Measurements from ENCODE around the gene THY1. TPM values are rescaled to one million over a fixed set of nuclear protein-coding genes. Genes with fewer than 3 reads are reported as not detected.
"Not testable (repeated sequence)": the region's sequence is repeated elsewhere in the genome, so short reads cannot be mapped to it uniquely, and the experiment has no call there.

THY1 gene
- total and polyA plus RNA-seq, 9 of the 15 experiments (the other 6 are each of a cell fraction or from before 2014, with no cell fraction given): 0.07 to 0.40 (median 0.16) TPM; not detected in 5

DNA sequence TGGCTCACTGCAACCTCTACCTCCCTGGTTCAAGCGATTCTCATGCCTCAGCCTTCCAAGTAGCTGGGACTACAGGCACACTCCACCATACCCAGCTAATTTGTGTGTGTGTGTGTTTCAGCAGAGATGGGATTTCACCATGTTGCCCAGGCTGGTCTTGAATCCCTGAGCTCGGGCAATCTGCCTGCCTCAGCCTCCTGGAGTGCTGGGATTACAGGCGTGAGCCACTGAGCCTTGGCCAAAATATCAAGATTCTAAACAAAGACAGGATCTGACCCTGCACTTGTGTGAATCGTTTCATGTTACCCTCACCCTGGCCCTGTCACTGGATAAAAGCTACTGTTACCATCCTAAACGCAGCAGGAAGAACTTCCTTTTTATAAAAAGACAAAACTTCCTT, 15.6 kb upstream of the THY1 start:
- ATAC-seq (no peak), DNase-seq (ENCODE audit: extremely low read depth in 1 of 4, low spot score in 3 of 4) (no peak), FAIRE-seq (no peak)
- TF ChIP-seq, protein P1, sequence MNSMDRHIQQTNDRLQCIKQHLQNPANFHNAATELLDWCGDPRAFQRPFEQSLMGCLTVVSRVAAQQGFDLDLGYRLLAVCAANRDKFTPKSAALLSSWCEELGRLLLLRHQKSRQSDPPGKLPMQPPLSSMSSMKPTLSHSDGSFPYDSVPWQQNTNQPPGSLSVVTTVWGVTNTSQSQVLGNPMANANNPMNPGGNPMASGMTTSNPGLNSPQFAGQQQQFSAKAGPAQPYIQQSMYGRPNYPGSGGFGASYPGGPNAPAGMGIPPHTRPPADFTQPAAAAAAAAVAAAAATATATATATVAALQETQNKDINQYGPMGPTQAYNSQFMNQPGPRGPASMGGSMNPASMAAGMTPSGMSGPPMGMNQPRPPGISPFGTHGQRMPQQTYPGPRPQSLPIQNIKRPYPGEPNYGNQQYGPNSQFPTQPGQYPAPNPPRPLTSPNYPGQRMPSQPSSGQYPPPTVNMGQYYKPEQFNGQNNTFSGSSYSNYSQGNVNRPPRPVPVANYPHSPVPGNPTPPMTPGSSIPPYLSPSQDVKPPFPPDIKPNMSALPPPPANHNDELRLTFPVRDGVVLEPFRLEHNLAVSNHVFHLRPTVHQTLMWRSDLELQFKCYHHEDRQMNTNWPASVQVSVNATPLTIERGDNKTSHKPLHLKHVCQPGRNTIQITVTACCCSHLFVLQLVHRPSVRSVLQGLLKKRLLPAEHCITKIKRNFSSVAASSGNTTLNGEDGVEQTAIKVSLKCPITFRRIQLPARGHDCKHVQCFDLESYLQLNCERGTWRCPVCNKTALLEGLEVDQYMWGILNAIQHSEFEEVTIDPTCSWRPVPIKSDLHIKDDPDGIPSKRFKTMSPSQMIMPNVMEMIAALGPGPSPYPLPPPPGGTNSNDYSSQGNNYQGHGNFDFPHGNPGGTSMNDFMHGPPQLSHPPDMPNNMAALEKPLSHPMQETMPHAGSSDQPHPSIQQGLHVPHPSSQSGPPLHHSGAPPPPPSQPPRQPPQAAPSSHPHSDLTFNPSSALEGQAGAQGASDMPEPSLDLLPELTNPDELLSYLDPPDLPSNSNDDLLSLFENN (IDR thresholded peaks at IDR 0.05; ENCODE audit: low read depth in 2 of 2, low read length in 2 of 2): no peak
- Histone ChIP-seq H3K9me3 (replicated peaks; ENCODE audit: control insufficient read depth, insufficient read depth, low read depth, low read length) (no peaks in the 10 kb centered on the region), H3K79me2 (ENCODE audit: control insufficient read depth, insufficient read depth, low read length) (no peaks in the 10 kb centered on the region), H4K20me1 (replicated peaks; ENCODE audit: control insufficient read depth, insufficient read depth, low read length) (no peaks in the 10 kb centered on the region), H3K27ac (ENCODE audit: extremely low read depth, low read depth, low read length) (no peak overlapping the region), H3K4me1 (replicated peaks in 1 of 2; ENCODE audit: control insufficient read depth in 2 of 2, insufficient read depth in 2 of 2, low read length in 2 of 2) (peaks cover 8 to 20% of the 10 kb centered on the region in 2 experiments; a peak in 4 of 5 replicates), H3K27me3 (ENCODE audit: control insufficient read depth in 2 of 2, insufficient read depth in 2 of 2, low read length in 2 of 2) (no peaks in the 10 kb centered on the region), H3K4me2 (ENCODE audit: insufficient read depth, low read length) (no peak overlapping the region), H3K36me3 (ENCODE audit: control insufficient read depth, insufficient read depth, low read length) (no peaks in the 10 kb centered on the region), H3K9ac (ENCODE audit: insufficient read depth in 1 of 2, low read depth in 2 of 2, low read length in 2 of 2) (no peak overlapping the region), H3K4me3 (no peak overlapping the region), H3K9me1 (ENCODE audit: control insufficient read depth, insufficient read depth, low read length) (no peaks in the 10 kb centered on the region), H2AFZ (ENCODE audit: low read depth, low read length) (no peak overlapping the region; the same call in 1 of the 2 replicates)
- WGBS (ENCODE audit: insufficient coverage, low coverage, missing lambda C conversion rate): 44% methylated on average over 5 of the region's 5 CpGs
- POLR2A ChIA-PET: no interaction called here
- intact Hi-C loops (cut with micrococcal nuclease) (no loop called here), in situ Hi-C loops (cut with MboI) (no loop called here)
- CTCF ChIA-PET (ENCODE audit: low intra/inter-chr PET ratio): interaction anchor here (0.7 kb wide), 1 partner anchor 58 kb away, joined by 4 read pairs; no protein-coding TSS in a partner anchor
- no TSS peak for BruUV-seq (replicated peaks)

DNA sequence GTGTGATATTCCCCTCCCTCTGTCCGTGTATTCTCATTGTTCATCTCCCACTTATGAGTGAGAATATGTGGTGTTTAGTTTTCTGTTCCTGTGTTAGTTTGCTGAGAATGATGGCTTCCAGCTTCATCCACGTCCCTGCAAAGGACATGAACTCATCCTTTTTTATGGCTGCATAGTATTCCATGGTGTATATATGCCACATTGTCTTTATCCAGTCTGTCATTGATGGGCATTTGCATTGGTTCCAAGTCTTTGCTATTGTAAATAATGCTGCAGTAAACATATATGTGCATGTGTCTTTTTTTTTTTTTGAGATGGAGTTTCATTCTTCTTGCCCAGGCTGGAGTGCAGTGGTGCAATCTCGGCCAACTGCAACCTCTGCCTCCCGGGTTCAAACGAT, 14.5 kb upstream of the THY1 start:
- 60% methylated on average over 4 of the region's 5 CpGs for WGBS (ENCODE audit: insufficient coverage, low coverage, missing lambda C conversion rate)
- POLR2A ChIA-PET; H3K27me3 ChIP-seq (ENCODE audit: control insufficient read depth in 2 of 2, insufficient read depth in 2 of 2, low read length in 2 of 2); H2AFZ ChIP-seq (ENCODE audit: low read depth, low read length); H3K27ac ChIP-seq (ENCODE audit: extremely low read depth, low read depth, low read length); H3K9me1 ChIP-seq (ENCODE audit: control insufficient read depth, insufficient read depth, low read length); H3K9ac ChIP-seq (ENCODE audit: insufficient read depth in 1 of 2, low read depth in 2 of 2, low read length in 2 of 2); H3K36me3 ChIP-seq (ENCODE audit: control insufficient read depth, insufficient read depth, low read length); H3K4me3 ChIP-seq; in situ Hi-C loops (cut with MboI); BruUV-seq (replicated peaks); H3K9me3 ChIP-seq (replicated peaks; ENCODE audit: control insufficient read depth, insufficient read depth, low read depth, low read length); H3K4me2 ChIP-seq (ENCODE audit: insufficient read depth, low read length); H4K20me1 ChIP-seq (replicated peaks; ENCODE audit: control insufficient read depth, insufficient read depth, low read length); intact Hi-C loops (cut with micrococcal nuclease); DNase-seq (ENCODE audit: extremely low read depth in 1 of 4, low spot score in 3 of 4); FAIRE-seq; CTCF ChIA-PET (ENCODE audit: low intra/inter-chr PET ratio); ATAC-seq; H3K79me2 ChIP-seq (ENCODE audit: control insufficient read depth, insufficient read depth, low read length): not testable (repeated sequence)
- peak; percentile 92 for TF ChIP-seq ZNF146 (CRISPR knock-in tag; IDR thresholded peaks at IDR 0.05; ENCODE audit: unreplicated experiment)
- TF ChIP-seq BCOR (IDR thresholded peaks at IDR 0.05): peak; percentile 78
- peak in 1 of 2 experiments; percentile 39; a peak in 1 of 4 replicates for TF ChIP-seq KDM1A (IDR thresholded peaks at IDR 0.05)
- peaks cover 8 to 26% of the 10 kb centered on the region in 2 experiments; a peak in 4 of 5 replicates for H3K4me1 ChIP-seq (replicated peaks in 1 of 2; ENCODE audit: control insufficient read depth in 2 of 2, insufficient read depth in 2 of 2, low read length in 2 of 2)
